Raji (cell line): ENCODE results near the gene SEC14L1.

ENCODE experiments used
- POLR2A ChIP-seq: IDR thresholded peaks from 2 replicates; pipeline ENCODE4 v1.6.1; 2011; ENCODE audit warnings: low read depth, low read length, control low read depth; ENCODE audit not compliant: insufficient read depth

SEC14L1 gene

DNA sequence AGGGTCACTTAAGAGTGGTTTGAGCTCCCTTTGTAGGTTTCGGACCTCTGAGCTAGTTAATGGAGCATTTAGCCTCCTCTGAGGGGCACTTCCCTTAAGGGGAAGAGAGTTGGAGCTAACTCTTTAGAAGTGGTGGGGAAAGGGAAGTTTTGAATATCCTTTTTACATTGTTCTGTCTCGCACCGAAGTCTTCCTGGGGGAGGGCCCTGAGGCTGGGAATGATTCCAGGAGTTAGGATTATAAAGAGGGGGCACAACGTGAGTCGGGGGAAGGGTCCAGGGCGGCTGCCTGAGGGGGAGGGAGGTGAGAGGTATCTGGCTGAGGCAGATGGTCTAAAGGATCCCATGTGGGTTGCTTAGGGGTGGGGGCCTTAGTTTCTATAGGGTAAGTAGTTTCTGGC, 32.3 kb downstream of the SEC14L1 start:
- TF ChIP-seq POLR2A, result no peak

GRCh38 chr17:77174928-77175661, 34.3 kb downstream of the SEC14L1 start:
- TF ChIP-seq POLR2A, result no peak

DNA sequence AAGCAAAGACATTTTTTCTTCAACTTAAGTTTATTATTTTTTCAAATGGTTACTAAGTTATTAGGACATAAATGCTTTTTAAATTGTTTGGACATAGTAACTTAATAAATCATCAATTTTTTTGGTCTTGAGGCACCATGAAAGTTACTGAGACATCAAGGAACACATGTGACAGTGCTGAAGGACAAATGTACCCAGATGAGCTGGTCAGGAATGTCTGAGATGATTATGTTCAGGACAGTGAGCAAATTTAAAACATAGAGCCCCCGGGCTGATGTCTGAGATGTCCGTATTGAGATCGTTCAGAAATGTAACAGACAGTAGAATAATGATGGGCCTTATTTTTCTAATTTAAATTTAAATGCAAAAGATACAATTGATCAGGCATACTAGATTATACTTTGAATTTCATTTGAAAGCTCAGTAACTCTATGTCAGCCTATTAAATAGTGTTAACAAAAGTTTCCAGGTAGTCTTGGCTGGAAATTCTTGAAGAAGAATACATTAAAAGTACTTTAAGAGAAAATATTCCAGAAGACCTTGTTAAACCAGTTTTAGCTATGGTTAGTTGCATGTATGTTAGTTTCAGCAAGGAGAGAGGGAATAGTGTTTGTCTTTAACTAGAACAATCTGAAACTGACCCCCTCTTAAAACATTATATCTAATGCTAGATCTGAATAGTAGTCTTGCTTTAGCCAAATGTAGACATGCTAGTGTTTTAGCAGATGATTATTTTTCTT, 36.4 kb downstream of the SEC14L1 start:
- no peak for TF ChIP-seq POLR2A

DNA sequence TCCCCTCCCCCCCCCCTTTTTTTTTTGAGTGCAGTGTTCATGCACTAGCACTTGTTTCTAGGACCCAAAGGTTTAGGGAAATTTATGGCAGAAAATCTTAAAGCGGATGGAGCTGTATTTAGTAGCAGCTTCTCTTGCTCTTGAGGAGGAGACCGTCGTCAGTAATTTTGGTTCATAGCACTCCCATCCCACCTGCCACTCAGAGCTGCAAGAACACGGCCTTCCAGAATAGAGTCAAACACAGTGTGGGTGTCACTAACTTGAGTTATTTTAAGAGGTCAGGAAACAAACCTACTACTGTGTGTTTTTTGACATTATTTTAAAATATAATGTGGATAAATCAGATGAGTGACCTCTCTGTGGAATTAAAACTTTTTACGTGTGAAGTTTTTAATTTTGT, 37.3 kb downstream of the SEC14L1 start:
- no peak for TF ChIP-seq POLR2A

GRCh38 chr17:77178563-77178962, 37.8 kb downstream of the SEC14L1 start:
- no peak for TF ChIP-seq POLR2A

GRCh38 chr17:77180503-77181357, 40.0 kb downstream of the SEC14L1 start:
- TF ChIP-seq POLR2A, result no peak

GRCh38 chr17:77182205-77183172, 41.7 kb downstream of the SEC14L1 start:
- no peak for TF ChIP-seq POLR2A

DNA sequence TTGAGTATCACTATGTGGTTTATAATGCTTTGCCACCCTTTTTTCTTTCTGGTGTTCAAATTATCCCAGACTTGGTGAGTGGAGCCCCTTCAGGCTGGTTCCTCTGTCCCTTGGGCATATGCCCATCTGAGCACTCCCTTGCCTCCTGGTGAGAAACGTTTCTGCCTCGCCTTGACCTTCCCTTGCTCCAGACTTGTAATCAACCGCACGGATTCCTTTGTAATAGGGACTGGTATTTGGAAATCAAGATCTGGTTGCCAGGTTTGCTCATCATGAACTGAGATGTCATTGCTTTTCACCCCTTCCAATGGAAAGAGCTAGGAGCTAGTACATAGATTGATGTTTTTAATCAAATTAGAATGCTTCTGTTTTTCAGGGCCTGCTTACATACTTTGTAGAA, 43.7 kb downstream of the SEC14L1 start:
- TF ChIP-seq POLR2A, result no peak

GRCh38 chr17:77185137-77185536, 44.4 kb downstream of the SEC14L1 start:
- no peak for TF ChIP-seq POLR2A

GRCh38 chr17:77186141-77186604, 45.4 kb downstream of the SEC14L1 start:
- TF ChIP-seq POLR2A, result no peak

DNA sequence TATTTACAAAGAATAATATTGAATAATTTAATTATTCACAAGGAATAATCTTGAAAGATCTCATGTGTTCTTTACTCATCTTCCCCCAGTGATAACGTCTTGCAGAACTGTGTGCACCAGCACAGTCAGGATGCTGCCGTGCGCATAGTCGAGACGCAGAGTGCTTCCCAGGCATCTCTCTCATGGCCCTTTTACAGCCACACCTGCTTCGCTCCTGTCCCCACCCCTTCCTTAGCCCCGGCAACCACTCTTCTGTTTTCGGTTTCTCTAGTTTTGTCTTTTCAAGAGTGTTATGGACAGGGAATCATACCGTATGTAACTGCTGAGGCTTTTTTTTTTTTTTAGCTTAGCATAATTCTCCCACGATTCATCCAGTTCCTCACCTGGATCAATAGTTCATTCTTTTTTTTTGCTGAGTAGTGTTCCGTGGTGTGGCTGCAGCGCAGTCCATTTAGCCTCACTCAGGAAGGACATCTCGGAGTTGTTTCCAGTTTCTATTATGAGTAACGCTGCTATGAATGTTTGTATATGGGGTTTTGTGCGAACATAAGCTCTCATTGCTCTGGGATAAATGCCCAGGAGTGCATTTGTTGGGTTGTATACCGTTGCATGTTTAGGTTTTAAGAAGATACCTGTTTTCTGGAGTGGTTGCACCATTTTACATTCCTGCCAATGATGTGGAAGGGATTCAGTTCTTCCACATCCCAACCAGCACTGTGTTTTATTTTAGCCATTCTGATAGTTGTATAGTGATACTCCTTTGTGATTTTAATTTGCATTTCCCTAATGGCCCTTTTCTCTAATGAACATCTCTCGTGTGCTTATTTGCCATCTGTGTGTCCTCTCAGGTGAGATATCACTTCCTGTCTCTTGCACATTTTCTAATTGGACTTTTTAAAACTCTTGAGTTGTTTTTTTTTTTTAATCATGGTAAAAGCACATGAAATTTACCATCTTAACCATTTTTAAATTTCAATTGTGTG, 47.6 kb downstream of the SEC14L1 start:
- TF ChIP-seq POLR2A, result no peak

GRCh38 chr17:77189148-77189547, 48.4 kb downstream of the SEC14L1 start:
- no peak for TF ChIP-seq POLR2A

DNA sequence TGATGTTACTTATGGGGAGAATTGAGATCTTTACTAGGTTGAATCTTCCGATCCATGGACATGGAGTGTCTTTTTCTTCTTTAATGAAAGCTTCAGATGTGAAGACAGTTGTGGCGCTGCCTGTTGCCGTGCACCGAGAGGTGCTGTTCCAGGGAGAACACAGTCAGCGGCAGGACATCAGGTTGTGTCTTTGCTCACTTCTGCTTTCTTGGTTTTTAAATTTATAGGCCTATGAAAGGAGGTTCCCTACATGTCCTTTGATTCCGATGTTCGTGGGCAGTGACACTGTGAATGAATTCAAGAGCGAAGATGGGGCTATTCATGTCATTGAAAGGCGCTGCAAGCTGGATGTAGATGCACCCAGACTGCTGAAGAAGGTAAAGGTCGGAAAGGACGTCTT, 49.8 kb downstream of the SEC14L1 start:
- no peak for TF ChIP-seq POLR2A
